NCI-H82 treated with DMSO at 0.1 percent for 48 hours (cell line): ENCODE data around the gene CDC45.

Experiments used
- DNase-seq: peaks from one replicate; lab custom pipeline; 2025; ENCODE audit not compliant: unreplicated experiment; lab: John Stamatoyannopoulos, UW

CDC45 gene

GRCh38 chr22:19467912-19468311 lies 11.8 kb upstream of the CDC45 start:
- no peak for DNase-seq

GRCh38 chr22:19469421-19469820 lies 10.3 kb upstream of the CDC45 start:
- DNase-seq: no peak

- DNase-seq: no peak
Observed at GRCh38 chr22:19470010-19470409, 9.7 kb upstream of the CDC45 start.

DNA sequence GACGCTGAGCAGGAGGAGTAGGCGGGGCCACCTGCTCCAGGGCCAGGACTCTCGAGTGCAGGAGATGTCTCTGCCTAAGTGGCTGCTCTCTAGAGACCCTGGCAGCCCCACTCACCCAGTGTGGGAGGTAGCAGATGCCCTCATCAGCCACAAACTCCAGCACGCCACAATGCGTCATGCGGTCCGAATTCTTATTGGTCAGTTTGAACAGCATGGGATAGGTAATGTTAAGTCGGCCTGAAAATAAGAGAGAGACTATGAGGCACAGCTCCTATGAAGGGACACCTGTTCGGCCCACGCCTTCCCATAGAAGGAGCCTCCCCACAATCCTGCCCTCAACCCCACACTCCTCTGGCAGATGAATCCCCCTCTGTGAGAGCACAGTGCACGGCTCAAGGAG lies 8.1 kb upstream of the CDC45 start:
- DNase-seq: no peak

- no peak for DNase-seq
Observed at GRCh38 chr22:19472233-19472632, 7.5 kb upstream of the CDC45 start.

- DNase-seq: no peak
Observed at GRCh38 chr22:19473578-19473977, 6.1 kb upstream of the CDC45 start.

DNA sequence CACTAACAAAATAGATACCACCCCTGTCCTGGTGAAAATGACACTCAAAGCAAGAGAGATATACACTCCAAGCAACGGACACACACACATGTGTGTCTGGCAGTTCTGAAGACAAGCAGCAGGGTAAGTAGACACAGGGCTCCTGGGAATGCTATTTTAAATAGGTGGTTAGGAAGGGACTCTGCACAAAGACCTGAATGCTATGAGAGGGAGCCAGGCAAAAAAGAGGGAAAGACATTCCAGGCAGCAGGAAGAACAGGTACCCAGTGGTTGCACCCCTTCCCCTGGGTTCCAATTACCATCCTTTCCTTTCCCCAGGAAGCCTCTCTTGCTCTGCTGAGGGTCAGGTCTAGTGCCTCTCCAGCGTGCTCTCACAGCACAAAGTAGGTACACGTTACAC lies 3.7 kb upstream of the CDC45 start:
- no peak for DNase-seq

DNA sequence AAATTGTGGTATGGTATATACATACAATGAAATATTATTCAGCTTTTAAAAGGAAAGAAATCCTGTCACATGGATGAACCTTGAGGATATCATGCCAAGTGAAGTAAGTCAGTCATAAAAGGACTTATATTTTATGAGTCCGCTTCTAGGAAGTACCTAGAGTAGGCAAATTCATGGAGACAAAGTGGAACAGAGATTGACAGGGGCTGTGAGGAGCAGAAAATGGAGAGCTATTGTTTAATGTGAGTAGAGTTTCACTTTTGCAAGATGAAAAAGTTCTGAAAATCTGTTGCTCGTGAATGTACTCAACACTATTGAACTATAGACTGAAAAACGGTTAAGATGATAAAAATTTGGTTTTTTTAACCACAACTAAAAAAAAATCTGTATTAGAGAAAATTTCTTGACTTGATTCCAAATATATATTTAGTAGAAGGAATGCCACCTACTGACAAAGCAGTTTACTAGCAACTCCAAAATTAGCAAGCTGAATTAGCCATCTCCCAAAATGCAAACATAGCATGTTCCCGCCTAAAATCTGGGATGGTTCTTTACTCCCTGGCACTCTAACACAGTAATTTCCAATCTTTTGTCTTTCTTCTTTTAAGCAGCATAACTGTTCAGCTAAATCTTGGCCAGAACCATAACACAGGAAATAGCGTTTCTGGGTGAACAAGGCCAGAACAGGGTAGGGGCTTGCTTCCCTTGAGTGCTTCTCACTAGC lies 2.2 kb upstream of the CDC45 start:
- DNase-seq: no peak

DNA sequence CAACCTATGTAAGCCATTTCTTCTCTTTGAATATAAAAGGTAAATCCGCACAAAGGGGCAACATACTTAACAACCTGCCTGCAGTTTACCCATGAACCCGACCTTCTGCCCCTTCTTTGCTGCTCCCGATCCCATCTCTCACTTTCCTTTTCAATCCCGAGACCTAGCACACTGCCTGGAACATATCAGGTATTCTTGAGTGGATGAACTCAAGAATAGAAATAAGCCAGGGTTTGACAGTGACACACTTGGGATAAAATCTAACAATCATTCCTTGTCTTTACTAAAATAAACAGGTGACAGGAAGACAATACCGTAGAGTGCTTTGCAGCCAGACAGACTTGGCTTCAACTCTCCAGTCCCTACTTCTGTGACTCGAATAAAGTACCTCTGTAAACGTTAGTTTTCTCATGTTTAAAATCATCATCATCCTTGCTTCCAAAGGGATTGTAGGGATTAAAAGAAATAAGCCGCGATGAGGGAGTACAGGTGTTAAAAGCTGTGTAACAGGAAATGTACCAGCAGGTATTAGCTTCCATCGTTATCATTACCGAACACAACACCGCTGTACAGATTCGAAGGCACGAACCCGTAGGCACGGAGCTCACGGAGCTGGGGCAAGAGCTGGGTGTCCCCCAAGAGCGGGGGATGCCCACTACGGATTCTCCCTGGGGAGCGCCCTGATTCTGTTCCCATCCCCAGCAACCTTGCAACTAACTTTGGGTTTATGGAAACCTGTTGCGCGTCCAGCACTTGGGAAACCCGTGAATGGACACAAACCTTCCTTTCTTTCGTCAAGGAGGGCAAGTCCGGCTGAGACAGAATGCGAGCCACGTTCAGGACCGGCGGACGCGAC lies 1.4 kb upstream of the CDC45 start:
- DNase-seq: no peak

GRCh38 chr22:19478901-19479354 lies 792 bp upstream of the CDC45 start, which contains the start of gene UFD1:
Gene UFD1 (minus strand): TSS chr22:19479193. CDS start chr22:19479085, 108 bp downstream.
- no peak for DNase-seq

- DNase-seq: no peak
Observed at GRCh38 chr22:19480173-19480568, 451 bp downstream of the CDC45 start.

- DNase-seq: no peak
Observed at GRCh38 chr22:19480789-19481188, 1.1 kb downstream of the CDC45 start.

GRCh38 chr22:19482297-19482696 lies 2.6 kb downstream of the CDC45 start:
- DNase-seq: no peak

DNA sequence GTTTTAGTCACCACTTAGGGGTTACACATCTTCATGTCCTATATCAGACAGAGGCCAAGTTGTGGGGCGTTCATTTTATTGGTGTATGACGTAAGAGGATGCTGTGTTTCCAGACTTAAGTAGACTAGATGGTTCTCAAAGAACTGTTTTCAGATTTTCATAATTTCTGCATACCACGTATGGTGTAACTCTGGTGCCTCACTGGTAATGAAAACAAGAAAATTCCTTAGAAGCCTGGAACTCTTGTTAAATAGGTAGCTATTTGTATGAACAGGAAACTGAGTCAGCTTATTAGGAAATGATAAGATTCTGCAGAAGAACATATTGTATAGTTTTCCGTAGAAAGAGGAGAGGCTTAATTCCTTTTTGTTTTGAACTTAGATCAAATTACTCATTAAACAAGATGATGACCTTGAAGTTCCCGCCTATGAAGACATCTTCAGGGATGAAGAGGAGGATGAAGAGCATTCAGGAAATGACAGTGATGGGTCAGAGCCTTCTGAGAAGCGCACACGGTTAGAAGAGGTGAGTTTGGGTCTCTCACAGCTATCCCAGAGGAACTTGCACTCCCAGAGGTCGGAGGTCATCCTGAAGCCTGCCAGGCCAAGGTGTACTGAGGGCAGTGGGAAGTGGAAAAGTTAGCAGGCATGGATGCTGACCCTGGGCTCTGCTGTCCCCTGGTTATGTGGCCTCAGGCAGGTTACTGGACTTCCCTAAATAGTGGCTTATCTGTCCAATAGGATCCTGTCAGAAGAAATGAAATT lies 3.9 kb downstream of the CDC45 start:
- no peak for DNase-seq

DNA sequence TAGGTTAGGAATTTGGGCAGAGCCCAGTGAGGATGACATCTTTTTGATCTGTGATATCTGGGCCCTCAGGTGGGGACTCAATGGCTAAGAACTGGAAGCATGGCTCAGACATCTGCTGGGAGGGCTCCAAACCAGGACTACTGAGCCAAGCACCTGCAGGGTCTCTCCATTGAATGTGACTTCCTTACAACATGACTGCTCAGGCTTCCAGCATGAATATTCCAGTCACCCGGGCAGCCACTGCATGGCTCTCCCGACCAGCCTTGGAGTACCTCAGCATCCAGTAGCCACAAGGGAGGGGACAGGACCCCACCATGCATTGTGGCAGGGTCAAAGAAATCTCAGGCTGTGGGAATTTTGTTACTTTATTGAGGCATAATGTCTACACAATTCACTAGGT lies 8.6 kb downstream of the CDC45 start:
- no peak for DNase-seq

- no peak for DNase-seq
Observed at GRCh38 chr22:19488884-19489843, 9.4 kb downstream of the CDC45 start.

DNA sequence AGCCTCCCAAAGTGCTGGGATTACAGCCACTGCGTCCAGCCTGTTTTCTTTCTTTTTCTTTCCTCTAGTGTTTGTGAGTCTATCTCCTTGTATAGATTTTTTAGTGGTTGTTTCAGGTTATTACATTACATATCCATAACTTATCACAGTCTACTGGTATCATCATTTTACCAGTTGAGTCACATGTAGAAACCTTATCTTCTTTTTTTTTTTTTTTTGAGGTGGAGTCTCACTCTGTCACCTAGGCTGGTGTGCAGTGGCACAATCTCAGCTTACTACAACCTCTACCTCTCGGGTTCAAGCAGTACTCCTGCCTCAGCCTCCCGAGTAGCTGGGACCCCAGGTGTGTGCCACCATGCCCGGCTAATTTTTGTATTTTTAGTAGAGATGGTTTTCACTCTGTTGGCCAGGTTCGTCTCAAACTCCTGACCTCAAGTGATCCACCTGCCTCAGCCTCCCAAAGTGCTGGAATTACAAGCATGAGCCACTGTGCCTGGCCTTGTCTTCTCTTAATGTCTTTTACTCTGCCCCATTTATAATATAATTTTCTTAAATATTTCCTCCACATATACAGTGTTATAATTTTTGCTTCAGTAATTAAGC lies 11.0 kb downstream of the CDC45 start:
- no peak for DNase-seq

GRCh38 chr22:19492504-19493174 lies 12.9 kb downstream of the CDC45 start:
- no peak for DNase-seq

- no peak for DNase-seq
Observed at GRCh38 chr22:19494001-19494560, 14.4 kb downstream of the CDC45 start.
